Left forelimb (tissue), 1 donor: ENCODE measurements around the gene NPM1.

ENCODE experiments used
- DNase-seq: peaks from one replicate; pipeline ENCODE4 v3.0.0-alpha.2; 2018; ENCODE audit warnings: low spot score

NPM1 gene

GRCh38 chr5:171428168-171428696 is 40.6 kb downstream of the NPM1 start:
- DNase-seq, result no peak

DNA sequence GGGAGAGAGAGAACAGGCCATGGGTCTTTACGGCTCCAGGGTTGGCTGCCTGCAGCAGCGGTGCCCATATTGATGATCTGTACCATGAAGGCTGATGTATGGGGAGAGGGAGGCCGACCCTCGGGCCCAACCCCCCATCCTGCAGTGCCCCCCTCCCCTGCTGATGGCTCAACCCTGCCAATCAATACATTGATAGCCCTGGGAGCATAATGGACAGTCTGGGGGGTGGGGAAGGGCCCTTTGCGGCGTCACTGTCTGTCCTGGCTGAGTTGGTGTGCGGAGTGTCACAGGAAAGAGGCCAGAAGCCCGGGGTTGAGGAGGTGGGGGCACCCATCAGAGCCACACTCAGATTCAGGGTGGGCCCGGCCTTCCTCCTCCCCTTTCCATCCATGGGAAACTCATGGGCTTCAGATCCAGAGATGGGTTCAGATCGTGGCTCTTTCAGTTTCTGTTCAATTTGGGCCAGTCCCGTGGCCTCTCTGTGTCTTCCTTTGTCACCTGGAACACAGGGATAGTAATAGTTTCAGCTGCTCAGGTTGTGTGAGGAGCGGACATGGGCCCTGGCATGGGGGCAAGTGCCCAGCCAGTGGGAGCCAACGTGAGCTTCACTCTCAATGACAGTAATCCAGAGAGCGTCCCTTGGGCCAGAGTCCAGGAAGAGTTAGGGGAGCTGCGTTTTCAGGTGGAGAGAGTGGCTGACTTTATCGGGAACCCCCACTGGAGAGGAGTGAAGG is 41.3 kb downstream of the NPM1 start:
- DNase-seq, result no peak

DNA sequence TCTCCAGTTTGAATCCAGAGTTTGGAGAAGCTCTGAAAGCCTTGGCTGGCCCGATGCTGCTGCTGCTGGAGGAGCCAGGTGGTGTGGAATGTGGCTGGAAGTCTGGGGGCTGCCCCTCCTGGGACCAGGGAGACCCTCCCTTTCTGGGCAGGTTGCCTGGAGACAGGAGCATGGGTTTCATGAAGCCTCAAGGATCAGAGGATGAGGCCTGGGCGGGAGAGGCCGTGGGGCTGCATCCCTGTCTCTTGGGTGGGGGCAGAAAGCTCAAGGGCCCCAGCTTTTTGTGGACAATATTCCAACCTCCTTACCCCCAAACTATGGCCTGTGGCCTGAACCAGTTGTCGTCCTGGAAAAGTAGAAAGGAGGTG is 41.9 kb downstream of the NPM1 start:
- DNase-seq, result no peak

- DNase-seq, result peak; percentile 46
Measured at GRCh38 chr5:171431251-171431777, 43.7 kb downstream of the NPM1 start.

- peak; percentile 28 for DNase-seq
Measured at GRCh38 chr5:171432076-171432475, 44.4 kb downstream of the NPM1 start.

- DNase-seq, result peak; percentile 58
Measured at GRCh38 chr5:171432583-171433351, 45.1 kb downstream of the NPM1 start.

GRCh38 chr5:171433352-171433698 is 45.7 kb downstream of the NPM1 start:
- no peak for DNase-seq

DNA sequence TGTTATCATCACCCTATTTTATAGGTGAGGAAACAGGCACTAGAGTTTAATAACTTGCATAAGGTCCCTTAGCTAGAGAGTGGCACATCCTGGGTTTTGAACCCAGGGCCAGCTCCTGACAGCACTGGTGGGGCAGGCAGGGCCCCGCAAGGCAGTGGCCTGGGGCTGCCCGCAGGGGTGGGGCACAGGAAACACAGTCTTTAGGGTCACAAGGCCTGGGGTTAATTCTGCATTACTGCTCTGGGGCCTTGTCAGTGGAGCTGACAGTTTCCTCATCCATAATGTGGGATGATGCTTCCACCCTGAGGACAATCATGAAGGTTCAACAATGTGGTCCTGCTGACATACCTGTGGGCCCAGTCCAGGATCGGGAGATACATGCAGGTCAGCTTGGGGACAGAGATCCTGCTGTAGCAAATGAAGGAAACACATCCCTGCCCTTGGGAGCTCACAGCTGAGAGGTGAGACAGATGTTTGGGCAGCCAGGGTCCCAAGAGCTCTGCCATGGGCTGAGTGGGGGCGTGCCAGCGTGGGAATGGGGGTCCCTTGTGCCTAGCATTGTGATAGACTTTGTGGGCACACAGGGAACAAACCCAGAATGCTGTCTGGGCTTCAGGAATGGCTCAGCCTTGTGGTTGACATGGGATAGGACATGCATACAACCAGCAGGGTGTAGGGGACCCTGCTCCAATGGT is 46.5 kb downstream of the NPM1 start:
- DNase-seq, result no peak

- DNase-seq, result no peak
Measured at GRCh38 chr5:171434874-171435273, 47.2 kb downstream of the NPM1 start.

DNA sequence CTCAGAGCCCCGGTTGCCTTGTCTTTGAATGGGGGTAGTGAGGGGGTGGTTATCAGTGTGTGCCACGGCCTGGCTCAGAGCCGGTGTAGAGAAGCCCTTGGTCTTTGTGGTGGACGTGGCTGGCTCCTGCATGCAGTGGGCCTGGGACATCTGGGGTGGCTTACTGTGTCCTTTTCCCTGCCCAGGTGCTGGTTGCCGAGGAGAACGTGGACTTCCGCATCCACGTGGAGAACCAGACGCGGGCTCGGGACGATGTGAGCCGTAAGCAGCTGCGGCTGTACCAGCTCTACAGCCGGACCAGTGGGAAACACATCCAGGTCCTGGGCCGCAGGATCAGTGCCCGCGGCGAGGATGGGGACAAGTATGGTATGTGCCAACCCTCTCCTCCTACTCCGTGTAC is 48.3 kb downstream of the NPM1 start:
- no peak for DNase-seq

DNA sequence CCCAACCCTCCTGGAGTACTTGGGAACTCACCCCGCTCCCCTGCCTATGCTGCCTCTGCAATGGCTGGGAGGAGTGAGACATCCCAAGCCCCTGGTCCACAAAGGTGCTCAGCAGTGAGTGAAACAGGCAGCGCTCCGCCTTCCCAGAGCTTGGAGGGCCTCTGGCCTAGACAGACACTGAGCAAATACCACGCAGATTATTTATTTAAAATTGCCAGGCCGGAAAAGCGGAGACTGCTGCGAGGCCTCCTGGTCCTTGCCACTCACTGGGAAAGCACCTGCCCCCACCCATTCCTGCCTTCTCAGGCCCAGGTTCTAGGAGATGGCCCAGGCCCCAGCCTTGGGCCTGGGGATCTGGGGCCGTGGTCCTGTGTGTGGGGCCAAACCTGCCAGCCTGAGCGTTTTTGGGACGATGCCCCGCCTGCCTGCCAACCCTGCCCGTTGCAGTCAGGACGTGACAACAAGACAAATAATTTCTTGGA is 49.2 kb downstream of the NPM1 start:
- DNase-seq, result no peak

GRCh38 chr5:171437286-171437821 is 49.7 kb downstream of the NPM1 start:
- no peak for DNase-seq

- DNase-seq, result no peak
Measured at GRCh38 chr5:171438738-171439137, 51.1 kb downstream of the NPM1 start.

DNA sequence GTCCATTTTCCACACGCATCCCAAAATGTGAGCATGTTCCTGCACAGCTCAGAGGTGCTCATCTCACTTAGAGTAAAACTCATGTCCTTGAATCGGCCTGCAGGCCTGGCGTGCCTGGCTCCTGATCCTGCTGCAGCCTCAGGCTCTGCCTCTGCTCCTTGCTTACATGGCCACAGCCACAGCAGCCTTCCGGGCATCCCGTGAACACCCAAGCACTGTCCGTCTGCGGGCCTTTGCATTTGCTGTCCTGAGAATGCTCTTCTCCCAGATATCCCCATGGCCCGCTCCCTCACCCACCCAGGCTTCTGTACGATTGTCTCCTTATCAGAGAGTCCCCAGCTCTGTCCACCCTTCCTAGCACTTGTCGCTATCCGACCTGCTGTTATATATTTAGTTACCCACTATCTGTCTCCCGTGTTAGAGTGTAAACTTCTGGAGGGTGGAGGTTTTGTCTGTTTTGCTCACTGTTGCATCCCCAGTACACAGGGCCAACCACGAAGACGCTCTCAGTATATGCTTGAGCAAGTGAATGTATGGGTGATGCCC is 53.7 kb downstream of the NPM1 start:
- DNase-seq, result no peak

- no peak for DNase-seq
Measured at GRCh38 chr5:171442287-171443042, 54.8 kb downstream of the NPM1 start.

DNA sequence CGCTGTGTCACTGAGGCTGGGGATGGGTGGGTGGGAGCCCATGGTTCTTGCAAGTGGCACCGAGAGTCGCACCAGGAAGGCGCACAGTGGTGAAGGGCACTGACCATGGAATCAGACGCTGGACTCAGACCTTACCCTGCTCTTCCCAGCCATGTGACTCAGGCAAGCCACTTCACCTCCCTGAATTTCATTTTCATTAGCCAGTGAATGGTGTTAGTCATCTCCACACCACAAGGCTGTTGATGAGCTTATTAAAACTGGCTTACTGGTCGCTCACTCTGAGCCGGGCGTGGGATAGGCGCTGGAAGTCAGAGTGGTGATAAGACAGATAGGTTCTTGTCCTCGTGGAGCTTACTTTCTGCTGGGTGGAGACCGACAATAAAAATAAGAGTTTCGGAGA is 56.9 kb downstream of the NPM1 start:
- DNase-seq, result no peak

DNA sequence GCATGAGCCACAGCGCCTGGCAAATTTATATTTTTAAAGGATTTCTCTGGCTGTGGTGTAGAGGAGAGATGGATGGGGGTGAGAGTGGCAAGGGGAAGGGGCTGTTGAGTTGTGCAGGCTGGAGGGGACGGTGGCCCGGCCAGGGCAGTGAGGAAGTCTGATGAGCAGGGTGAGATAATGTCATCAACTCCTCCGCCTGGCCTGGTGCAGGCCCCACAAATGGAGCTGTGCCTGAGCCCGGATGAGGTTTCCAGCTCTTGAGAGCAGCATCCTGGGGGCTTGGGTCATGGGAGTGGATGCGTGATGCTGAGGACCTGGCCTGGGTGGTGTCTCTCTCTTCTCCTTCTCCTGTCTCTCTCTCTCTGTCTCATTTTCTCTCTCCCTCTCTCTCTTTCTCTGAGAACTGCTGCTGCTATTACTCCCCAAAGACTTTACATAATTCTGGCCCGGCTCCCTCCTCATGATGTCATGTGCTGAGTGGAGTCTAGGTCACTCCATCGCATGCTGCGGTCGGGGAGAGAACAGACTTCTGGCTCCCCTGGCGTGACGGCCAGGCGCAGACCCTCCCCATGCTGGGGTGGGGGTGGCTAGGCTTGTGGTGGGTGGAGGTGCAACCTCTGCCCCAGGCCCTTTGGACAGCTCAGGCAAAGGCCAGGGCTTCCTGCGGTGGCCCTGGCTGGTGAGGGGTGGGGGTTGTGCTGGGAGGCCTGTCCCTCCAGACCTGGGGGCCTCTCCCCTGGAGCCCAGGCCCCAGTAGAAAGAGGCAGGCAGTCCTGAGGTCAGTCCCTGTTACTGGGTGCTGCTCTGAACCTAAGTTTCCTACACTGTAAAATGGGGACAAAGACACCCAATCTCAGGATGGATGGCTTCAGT is 58.2 kb downstream of the NPM1 start:
- no peak for DNase-seq

- no peak for DNase-seq
Measured at GRCh38 chr5:171447226-171447625, 59.6 kb downstream of the NPM1 start.

DNA sequence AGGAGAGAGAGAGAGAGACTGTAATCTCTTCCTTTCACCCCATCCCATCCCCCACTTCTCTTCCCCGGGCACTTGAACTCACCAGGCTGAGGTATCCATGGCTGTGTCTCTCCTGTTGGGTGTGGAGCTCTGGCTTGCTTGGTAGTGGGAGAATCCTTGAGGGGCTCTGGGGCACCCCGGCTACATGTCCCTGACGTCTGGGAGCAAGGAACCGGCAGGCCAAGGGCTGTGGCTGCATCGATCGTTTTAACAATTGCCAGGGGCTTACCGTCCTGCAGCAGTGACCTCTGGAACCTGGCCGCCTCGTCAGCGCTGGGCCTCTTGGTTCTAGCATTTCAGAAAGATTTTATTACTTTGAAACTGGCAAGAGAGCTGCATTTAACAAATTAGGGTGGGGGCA is 61.8 kb downstream of the NPM1 start:
- DNase-seq, result no peak
